NCI-H128 (cell line): ENCODE measurements around the gene VIPAS39.
A peak's percentile ranks its signal among the peaks of the same experiment; 100 is the strongest.

Experiments
- DNase-seq: peaks from one replicate; lab custom pipeline; 2025; ENCODE audit not compliant: unreplicated experiment; lab: John Stamatoyannopoulos, UW

The VIPAS39 gene

DNA sequence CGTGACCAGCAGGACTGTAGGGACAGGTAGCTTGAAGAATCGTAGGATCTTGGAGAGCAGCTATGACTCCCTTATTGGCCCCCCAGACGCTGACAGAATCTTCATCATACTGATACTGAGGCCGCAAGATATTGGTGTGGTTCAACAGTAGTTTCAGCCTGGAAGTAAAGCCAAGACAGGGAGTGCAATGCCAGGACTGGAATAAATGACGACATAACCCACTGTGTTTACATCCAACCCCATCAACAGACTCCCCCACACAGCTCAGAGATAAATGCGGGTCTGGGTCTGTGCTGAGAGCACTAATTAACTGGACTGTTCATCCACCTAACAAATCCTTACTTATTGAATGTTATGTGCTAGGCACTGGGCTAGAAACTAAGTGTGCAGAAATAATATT lies 50.7 kb downstream of the VIPAS39 start:
- no peak for DNase-seq

- no peak for DNase-seq
These were observed 51.3 kb downstream of the VIPAS39 start for GRCh38 chr14:77406086-77406485.

GRCh38 chr14:77403768-77404167 lies 53.6 kb downstream of the VIPAS39 start:
- DNase-seq, result no peak

- DNase-seq, result no peak
These were observed 57.2 kb downstream of the VIPAS39 start for GRCh38 chr14:77400216-77400615.

GRCh38 chr14:77390188-77390587 lies 67.2 kb downstream of the VIPAS39 start:
- DNase-seq, result no peak

- no peak for DNase-seq
These were observed 78.7 kb downstream of the VIPAS39 start for GRCh38 chr14:77378701-77379100.

DNA sequence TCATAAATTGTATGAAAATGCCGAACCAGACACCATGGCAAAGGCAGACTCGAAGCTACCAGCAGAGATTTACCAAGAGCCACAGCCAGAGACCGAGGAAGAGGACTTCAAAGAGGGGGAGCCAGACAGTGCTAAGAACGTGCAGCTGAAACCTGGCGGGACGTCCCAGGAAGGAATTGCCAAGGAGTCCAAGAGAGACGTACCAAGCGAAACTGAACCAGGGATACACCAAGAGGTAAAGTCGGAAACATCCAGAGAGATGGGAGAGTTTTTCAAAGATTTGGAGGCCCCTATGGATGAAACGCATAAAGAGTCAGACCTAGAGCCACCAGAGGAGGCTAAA lies 79.9 kb downstream of the VIPAS39 start:
- no peak for DNase-seq

DNA sequence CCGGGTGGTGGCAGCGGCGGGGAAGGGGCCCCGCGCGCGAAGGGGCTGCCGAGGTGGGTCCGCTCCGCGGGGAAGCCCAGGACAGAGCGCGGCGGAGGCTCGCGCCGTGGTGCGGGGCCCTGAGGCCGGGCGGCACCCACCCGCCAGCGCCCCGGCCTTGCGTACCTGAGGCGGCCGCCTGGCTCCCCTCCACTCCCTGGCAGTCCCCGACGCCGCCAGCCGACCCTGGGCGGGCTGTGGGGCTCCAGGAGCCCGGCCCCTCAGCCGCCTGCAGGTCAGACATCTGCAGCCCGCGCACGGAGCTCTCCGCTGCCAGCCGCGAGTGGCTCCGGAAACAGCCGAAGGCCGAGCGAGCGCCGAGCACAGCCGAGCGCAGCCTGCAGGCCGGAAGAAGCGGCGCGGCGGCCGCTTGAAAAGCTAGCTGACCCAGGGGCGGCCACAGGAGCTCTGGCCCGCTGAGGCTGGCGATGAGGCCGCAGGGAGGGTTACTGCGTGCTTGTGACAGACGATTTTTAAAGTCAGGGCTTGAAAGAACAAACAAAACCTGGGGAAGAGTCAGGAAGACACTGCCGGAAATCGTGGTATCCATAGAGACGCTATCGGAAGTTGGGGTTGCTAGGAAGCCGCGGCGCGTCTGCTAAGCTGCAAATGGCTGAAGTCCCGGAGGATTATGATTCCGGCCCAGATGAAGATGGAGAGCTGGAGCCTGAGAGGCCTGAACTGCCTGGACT lies 80.5 kb downstream of the VIPAS39 start, which contains the start of the genes SAMD15 and TMED8:
Gene SAMD15, plus strand, starts transcription at position 609 of the 731 bp plus-strand sequence. Its CDS starts 40 bp downstream, at position 649.
Gene TMED8, minus strand, starts transcription at position 324 of the 731 bp plus-strand sequence. Its CDS starts 41 bp downstream, at position 283.
- peak; percentile 56 for DNase-seq
